Measurements from ENCODE around the gene INTS2. TPM values are rescaled to one million over a fixed set of nuclear protein-coding genes. Genes with fewer than 3 reads are reported as not detected.
"Not testable (repeated sequence)": the region's sequence is repeated elsewhere in the genome, so short reads cannot be mapped to it uniquely, and the experiment has no call there.

INTS2 gene
- total RNA-seq, 1 experiment from 2014 or later, result 11.6 TPM

DNA sequence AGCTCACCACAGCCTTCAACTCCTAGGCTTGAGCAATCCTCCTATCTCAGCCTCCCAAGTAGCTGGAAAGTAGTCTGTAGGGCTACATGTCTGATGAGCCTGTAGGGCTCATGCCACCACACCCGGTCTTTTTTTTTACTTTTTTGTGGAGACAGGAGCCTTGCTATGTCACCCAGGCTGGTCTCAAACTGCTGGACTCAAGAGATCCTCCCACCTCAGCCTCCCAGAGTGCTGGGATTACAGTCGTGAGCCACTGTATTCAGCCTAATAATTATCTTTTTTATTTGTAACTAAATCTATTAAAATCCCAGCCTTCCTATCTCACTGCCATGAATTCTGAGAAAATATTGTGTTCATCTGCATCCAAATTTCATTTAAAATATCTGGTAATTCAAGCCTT lies 79.5 kb downstream of the INTS2 start:
- DNase-seq (ENCODE audit: low read depth), result no peak

DNA sequence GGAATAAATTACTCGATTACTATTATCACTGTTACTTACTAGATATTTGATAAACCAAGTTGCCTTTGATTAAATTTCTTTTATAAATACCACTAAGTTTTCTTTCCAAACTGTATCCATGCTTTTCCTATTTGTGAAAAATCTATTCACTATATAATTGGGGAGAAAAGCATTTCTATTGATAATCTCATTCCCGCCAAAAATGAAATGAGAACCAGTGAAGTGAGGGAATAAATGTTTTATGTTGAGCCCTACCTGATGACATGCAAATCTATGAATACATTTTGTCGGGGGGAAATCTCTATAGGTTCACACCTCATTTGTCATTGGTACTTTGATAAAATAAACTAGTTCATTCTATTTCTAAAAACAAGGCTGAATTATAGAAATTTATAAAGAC lies 80.1 kb downstream of the INTS2 start:
- no peak for DNase-seq (ENCODE audit: low read depth)

DNA sequence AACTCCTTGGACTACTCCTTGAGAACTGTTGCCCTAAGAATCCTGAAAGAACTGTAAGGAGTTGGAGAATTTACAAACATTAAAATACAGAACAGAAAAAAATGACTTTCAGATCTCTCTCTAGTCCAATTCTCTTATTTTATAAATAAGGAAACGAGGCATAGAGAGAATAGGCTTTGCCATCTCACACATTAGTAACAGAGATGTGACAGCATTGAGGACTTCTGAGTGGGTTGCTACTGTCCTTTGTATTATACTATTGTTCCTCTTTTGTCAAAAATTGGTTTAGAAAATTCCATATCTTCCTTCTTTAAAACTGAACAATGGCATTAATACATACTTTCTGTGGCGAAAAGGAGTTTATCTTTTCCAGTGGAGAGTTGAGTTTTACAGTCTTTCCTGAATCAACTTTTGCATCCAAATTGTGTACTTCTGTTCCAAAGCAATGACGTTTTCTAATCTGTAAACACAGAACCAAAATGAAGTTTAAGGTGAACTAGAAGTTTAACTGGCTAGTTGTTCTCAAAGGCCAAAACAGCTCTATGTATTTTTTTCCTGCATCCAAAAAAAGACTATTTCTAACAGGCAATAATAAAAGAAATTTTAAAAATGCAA lies 80.9 kb downstream of the INTS2 start:
- no peak for DNase-seq (ENCODE audit: low read depth)

DNA sequence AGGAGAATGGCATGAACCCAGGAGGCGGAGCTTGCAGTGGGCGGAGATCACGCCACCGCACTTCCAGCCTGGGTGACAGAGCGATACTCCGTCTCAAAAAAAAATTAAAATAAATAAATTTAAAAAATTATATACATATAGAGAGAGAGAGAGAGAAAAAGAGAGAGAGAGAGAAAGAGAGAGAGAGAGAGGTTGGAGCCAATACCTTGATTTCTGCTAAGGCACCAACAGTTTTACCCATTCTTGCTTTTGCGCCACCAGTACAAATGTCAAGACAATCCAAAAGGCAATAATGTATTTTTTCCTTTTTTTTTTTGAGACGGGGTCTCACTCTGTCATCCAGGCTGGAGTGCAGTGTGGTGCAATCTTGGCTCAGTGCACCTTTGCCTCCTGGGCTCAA lies 81.7 kb downstream of the INTS2 start:
- DNase-seq (ENCODE audit: low read depth), result no peak

DNA sequence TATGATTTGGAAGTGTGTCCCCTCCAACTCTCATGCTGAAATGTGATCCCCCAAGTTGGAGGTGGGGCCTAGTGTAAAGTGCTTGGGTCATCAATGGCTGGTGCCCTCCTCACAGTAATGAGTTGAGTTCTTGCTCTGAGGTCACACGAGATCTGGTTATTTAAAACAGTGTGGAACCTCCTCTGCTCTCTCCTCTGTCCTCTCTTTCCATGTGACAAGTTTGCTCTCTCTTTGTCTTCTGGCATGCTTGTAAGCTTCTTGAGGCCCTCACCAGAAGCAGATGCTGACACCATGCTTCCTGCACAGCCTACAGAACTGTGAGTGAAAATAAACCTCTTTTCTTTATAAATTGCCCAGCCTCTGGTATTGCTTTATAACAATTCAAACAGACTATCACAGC lies 84.3 kb downstream of the INTS2 start:
- DNase-seq (ENCODE audit: low read depth), result no peak

DNA sequence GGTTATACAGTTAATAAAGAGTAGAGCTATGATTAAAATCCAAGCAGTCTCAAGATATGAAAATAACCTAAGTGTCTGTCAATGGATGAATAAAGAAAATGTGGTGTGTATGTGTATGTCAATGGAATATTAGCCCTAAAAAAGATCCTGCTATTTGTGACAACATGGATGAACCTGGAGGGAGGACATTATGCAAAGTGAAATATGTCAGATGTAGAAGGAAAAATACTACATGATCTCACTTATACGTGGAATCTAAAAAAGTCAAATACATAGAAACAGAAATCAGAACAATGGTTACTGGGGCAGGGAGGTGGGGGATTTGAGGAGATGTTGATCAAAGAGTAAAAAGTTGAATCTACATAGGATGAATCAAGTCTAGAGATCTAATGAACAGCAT lies 84.9 kb downstream of the INTS2 start:
- no peak for DNase-seq (ENCODE audit: low read depth)

DNA sequence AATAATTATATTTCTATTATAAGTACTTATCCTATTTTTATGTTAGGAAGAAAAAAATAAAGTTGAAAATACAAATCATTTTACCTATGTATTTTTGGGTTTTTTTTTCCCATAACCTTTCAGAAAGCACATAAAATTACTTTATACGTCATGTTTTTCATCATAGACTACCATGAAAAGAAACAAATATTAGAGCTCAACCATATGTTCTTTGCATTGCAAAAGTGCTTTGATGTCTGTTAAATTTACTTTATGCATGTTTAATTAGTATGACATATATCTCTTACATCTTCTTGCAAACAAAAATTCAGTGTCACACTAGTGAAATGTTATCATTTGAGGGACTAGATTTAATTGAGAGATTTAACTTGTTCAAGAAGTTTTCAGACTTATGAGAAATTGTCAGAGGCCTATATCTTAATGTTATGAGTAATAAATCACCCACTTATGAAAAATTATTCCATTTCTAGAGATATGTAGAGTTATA lies 88.4 kb downstream of the INTS2 start:
- no peak for DNase-seq (ENCODE audit: low read depth)

DNA sequence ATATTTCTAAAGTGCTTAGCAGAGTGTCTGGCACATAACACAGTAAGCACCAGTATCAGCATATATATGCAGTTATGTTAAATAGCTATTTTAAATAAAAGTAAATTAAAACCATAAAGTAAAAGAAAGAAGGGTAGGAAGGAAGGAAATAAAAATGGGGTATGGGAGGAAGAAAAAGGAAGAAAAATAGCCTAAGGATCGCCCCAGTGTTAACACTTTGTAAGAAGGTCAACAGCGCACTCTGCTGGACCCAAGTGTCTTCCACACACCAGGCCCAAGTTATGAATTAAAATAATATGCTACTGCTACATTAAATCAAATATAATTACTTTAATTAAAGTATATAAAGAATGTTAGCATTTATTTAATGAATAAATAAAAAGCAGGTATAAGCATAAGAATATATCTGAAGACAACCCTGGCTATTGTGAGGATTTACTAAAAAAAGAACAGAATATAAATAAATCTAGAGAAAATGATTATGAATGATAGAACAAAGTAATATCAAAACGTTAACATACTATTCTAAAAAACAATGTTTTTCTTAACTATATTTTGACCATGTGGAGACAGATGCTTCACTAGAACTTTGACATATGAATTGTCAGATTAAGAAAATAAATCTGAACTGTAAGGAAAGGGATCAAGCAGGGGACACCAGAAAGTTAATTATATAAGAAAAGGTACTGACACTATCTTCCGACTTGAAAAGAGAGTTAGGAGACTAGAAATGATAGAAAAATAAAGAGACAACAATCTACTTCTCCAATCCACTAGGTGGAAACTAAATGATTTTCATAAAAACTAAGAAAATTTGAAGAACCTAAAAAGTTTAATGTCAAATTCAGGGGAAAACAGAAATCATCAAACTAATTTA lies 90.4 kb downstream of the INTS2 start:
- DNase-seq (ENCODE audit: low read depth), result peak; percentile 39

DNA sequence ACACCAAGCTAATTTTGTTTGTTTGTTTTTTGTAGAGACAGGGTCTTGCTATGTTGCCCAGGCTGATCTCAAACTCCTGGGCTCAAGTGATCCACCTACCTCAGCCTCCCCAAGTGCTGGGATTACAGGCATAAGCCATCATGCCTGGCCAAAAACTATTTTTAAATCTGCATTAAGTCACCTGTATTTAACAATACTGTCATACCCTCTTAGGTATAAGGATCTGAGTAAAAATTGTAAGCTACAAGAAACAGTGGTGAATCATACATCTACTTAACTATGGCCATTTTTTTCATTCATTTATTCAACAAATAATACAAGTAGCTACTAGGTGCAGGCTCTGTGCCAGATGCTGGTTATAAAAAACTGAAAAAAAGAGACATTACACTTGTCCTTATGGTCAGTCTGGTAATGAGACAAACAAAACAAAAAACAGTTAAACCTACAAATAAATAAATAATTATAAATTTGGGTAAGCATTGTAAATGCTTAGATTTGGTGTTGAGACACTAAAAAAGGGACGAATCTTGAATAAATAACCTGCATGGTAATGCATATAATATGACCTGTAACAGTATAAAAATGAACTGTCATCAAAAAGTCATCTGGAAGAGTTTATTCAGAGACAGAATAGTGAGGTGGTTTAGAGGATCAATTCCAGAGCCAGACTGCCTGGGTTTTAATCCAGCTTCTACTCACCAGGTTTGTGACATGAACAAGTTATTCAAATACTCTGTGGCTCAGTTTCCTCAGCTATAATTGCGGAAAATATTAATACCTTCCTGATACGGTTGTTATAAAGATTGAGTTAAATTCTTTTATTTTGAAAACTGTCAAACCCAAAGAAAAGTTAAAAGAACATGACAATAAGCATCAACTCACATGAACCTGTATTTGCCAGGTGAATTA lies 91.3 kb downstream of the INTS2 start:
- DNase-seq (ENCODE audit: low read depth), result no peak

DNA sequence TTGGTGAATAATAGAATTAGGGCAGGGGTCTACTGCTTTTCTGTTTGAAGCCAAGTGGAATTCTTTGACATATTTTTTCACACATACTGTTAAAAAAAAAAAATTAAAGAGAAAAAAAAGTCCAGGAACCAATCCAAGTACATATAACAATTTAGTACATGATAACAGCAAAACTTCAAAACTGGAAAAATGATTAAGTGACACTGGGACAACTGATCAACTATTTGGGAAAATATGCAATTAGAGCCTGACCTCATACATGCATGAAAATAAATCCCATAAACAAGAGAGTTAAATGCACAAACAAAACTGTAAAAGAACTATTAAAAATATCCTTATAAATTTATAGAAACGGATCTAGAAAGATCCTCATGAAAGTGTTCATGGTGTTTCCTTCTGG lies 92.2 kb downstream of the INTS2 start:
- no peak for DNase-seq (ENCODE audit: low read depth)

DNA sequence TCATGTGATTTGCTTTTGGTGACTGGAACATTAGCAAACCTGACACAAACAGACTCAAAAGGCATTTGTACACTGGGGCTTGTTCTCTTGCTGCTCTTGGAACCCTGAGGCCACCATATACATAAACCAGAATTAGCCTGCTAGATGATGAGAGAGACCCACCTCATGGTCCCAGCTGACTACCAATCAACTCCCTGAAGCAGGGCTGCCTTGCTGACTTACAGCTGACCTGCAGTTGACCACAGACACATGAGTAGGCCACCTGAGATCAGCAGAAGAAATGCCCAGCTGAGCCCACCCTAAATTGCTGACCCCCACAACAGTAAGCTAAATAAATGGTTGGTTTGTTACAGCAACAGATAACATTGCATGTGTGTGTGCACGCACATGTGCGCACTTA lies 93.2 kb downstream of the INTS2 start:
- no peak for DNase-seq (ENCODE audit: low read depth)

DNA sequence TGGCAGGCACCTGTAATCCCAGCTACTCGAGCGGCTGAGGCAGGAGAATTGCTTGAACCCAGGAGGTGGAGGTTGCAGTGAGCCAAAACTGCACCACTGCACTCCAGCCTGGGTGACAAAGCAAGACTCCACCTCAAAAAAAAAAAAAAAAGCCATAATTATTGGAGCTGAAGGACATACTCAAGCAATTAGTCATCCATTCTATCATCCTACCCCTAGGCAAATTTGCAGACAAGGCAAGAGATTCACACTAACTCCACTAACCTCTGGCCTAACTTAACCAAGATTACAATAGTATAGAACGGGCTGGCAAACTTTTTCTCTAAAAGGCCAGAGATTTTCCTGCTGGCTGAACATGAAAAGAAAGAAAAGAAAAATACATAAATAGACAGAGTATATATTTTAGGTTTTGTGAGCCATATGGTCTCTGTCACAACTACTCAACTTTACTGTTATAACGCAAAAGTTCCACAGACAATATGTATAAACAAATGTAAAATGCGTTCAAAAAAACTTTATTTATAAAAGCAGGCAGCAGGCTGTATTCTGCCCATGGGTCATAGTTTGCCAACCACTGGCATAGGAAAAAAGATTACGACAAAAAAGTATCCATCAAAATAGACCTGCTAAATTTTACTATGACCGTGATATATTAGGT lies 94.1 kb downstream of the INTS2 start:
- DNase-seq (ENCODE audit: low read depth), result peak; percentile 85

DNA sequence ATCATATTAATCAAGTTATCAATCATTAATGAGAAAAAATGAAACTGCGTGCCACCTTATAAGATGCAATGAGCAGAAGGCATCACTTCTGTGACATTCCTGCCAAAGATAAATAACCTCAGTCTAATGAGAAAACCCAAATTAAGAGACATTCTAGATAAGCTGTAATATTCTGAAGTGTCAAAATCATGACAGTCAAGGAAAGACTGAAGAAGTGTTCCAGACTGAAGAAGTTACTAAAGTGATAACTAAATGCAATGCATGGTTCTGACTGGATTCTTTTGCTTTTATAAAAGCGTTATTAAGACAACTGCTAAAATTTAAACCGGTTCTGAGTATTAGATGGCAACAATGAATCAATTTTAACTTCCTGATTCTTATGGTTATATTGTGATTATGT lies 95.3 kb downstream of the INTS2 start:
- no peak for DNase-seq (ENCODE audit: low read depth)

DNA sequence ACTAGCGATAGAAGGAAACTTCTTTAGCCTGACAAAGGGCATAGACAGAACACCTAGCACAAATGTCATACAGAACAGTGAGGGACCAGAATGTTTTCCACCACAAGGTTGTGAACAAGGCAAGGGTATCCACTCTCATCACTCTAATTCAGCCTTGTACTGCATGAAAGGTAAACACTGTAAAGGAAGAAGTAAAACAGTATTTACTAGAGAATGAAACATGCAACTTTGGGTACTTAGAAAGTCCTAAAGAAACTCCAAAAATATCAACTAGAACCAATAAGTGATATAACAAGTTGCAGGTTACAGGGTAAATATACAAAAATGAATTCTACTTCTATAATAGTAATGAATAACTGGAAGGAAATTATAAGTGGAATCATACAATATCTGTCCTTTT lies 96.7 kb downstream of the INTS2 start:
- no peak for DNase-seq (ENCODE audit: low read depth)

DNA sequence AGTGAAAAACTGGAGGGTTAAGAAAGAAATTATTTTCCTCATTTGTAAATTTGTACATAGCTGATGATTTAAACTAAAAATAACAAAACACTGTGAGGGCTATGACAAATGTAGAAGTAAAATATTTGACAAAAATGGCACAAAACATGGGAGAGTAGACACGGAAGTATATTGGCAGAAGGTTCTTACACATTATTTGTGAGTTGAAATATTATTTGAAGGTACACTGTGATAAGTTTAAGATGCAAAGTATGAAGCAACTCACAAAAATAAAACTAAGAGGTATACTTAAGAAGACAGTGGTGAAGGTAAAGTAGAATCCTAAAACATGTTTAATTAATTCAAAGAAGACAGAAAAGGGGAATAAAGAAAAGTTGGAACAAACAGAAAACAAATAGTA lies 99.1 kb downstream of the INTS2 start:
- no peak for DNase-seq (ENCODE audit: low read depth)

DNA sequence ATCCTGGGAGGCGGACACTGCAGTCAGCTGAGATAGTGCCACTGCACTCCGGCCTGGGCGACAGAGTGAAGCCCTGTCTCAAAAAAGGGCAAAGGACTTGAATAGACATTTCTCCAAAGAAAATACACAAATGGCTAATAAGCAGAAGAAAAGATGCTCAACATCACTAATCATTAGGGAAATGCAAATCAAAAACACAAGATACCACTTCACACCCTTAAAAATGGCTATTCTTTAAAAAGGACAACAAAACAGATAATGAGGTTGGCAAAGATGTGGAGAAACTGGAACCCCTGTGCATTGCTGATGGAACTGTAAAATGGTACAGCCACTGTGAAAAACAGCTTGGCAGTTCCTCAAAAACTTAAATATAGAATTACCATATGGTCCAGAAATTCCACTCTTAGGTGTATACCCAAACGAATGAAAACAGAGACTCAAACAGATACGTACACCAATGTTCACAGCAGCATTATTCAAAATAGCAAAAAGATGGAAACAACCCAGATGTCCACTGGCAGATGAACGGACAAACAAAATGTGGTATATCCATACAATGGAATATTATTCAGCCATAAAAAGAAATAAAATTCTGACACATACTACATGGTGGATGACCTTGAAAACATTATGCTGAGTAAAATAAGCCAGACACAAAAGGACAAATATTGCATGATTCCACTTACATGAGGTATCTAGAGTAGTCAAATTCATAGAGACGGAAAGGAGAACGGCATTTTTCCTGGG lies 100.0 kb downstream of the INTS2 start:
- no peak for DNase-seq (ENCODE audit: low read depth)

DNA sequence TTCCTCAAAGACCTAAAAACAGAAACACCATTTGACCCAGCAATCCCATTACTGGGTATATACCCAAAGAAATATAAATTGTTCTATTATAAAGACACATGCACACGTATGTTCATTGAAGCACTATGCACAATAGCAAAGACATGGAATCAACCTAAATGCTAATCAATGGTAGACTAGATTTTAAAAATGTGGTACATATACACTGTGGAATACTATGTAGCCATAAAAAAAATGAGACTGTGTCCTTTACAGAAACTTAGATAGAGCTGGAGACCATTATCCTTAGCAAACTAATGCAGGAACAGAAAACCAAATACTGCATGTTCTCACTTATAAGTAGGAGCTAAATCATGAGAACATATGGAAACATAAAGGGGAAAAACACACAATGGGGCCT lies 100.9 kb downstream of the INTS2 start:
- not testable (repeated sequence) for DNase-seq (ENCODE audit: low read depth)

DNA sequence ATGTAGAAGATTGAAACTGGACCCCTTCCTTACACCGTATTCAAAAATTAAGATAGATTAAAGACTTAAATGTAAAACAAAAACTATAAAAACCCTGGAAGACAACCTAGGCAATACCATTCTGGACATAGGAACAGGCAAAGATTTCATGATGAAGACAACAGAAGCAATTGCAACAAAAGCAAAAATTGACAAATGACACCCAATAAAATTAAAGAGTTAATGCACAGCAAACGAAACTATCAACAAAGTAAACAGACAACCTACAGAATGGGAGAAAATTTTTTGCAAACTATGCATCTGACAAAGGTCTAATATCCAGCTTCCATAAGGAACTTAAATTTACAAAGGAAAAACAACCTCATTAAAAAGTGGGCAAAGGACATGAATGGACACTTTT lies 101.6 kb downstream of the INTS2 start:
- not testable (repeated sequence) for DNase-seq (ENCODE audit: low read depth)

DNA sequence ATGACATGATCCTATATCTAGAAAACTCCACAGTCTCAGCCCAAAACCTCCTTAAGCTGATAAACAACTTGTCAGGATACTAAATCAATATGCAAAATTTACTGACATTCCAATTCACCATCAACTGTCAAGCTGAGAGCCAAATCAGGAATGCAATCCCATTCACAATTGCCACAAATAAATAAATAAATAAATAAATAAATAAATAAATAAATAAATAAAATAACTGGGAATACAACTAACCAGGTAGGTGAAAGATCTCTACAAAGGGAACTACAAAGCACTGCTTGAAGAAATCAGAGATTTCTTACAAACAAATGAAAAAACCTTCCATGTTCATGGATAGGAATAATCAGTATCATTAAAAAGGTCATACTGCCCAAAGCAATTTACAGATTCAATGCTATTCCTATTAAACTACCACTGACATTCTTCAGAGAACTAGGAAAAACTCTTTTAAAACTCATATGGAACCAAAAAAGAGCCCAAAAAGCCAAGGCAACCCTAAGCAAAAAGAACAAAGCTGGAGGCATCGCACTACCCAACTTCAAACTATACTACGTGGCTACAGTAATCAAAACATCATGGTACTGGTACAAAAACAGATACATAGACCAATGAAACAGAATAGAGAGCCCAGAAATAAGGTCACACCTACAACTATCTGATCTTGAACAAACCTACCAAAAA lies 102.2 kb downstream of the INTS2 start:
- DNase-seq (ENCODE audit: low read depth), result no peak

All from HT1080 (cell line).